ENCODE results near the gene KRT3.

The KRT3 gene

DNA sequence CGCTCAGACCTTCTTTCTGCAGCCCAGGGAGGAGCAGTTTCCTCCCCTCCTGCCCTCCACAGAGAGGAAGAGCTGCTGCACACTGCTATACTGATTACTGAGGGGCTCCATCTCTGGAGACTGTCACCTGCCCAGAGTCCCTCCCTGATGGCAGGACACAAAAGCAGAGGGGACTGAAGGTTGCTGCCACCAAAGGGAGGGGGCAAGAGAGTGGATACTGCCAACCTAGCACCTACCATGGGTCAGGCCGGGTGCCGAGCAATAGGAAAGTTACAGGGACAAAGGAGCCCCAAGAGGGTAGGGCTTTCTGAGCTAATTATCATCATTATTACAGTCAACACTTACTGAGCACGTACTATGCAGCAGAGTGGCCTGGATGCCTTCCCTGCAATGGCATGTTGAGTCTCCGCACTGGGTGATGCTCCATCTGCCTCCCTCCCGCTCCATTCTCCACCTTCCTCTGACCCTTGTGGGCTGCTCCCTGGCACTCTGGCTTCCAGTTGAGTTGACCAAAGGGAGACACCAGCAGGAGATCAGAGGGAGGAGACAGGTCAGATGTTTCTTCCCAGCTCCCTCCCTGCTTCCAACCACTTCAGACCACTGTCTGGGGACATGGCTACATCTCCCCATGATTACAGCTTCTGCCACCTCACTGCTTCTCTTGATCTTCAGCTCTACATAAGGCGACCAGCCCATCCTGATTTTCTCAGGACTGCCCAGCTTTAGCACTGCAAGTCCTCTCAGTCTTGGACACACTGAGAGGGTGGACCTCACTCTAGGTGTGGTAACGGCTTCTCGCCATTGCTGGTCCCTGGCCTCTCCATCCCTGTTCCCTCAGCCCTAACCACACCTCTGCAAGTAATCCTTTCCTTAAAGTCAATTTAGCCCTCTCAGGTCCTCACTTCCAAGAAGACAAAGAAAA, 40.8 kb upstream of the KRT3 start:
- no peak overlapping the region for H3K4me3 ChIP-seq (ENCODE audit: low read depth, low read length)
- H3K36me3 ChIP-seq (ENCODE audit: control insufficient read depth in 2 of 2, insufficient read depth in 1 of 2, low read length in 2 of 2): no peaks in the 10 kb centered on the region
- no peak overlapping the region for H3K27ac ChIP-seq (ENCODE audit: extremely low read depth, low read depth, low read length)
- no peaks in the 10 kb centered on the region for H3K4me1 ChIP-seq (ENCODE audit: control insufficient read depth, insufficient read depth, low read length)
- ChIA-PET CTCF (interaction anchor here (1.4 to 2.2 kb wide), 2 partner anchors 29 to 34 kb away, joined by 3 to 6 read pairs; no protein-coding TSS in a partner anchor), POLR2A (no interaction called here)
- no peaks in the 10 kb centered on the region for H3K9me3 ChIP-seq (ENCODE audit: control insufficient read depth, insufficient read depth, low read depth, low read length)
- TF ChIP-seq ZNF629 (tag by site-specific recombination; IDR thresholded peaks at IDR 0.05) (no peak), ZNF585B (tag by site-specific recombination; IDR thresholded peaks at IDR 0.05) (no peak), ZIC2 (tag by site-specific recombination; IDR thresholded peaks at IDR 0.05) (peak; percentile 22; the same call in 1 of the 2 replicates), ZNF37A (tag by site-specific recombination; IDR thresholded peaks at IDR 0.05) (no peak)
- TF ChIP-seq, protein P1, sequence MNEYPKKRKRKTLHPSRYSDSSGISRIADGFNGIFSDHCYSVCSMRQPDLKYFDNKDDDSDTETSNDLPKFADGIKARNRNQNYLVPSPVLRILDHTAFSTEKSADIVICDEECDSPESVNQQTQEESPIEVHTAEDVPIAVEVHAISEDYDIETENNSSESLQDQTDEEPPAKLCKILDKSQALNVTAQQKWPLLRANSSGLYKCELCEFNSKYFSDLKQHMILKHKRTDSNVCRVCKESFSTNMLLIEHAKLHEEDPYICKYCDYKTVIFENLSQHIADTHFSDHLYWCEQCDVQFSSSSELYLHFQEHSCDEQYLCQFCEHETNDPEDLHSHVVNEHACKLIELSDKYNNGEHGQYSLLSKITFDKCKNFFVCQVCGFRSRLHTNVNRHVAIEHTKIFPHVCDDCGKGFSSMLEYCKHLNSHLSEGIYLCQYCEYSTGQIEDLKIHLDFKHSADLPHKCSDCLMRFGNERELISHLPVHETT (tag by site-specific recombination; IDR thresholded peaks at IDR 0.05): no peak

DNA sequence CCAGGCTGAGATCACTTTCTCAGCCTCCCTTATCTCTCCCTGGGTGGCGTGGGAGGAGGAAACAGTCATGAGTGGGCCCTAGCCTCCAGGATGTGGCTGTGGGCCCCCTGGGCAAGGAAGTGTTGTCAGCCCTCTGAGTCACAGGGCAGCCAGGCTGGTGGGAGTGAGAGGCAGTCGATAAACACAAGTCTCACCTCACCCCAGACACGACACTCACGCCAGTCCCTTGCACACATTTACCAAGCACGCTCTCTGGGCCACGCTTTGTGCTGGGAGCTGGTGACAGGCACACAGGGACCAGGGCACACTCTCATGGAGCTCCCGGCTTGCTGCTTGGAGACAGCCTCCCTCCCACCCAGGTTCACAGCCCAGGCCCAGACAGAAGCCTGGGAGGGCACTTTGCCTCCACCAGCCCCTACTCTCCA, 40.1 kb upstream of the KRT3 start:
- CTCF ChIA-PET: interaction anchor here (1.4 kb wide), 1 partner anchor 35 kb away, joined by 3 read pairs; no protein-coding TSS in a partner anchor
- H3K36me3 ChIP-seq (ENCODE audit: control insufficient read depth in 2 of 2, insufficient read depth in 1 of 2, low read length in 2 of 2): no peaks in the 10 kb centered on the region
- H3K9me3 ChIP-seq (ENCODE audit: control insufficient read depth, insufficient read depth, low read depth, low read length): no peaks in the 10 kb centered on the region

DNA sequence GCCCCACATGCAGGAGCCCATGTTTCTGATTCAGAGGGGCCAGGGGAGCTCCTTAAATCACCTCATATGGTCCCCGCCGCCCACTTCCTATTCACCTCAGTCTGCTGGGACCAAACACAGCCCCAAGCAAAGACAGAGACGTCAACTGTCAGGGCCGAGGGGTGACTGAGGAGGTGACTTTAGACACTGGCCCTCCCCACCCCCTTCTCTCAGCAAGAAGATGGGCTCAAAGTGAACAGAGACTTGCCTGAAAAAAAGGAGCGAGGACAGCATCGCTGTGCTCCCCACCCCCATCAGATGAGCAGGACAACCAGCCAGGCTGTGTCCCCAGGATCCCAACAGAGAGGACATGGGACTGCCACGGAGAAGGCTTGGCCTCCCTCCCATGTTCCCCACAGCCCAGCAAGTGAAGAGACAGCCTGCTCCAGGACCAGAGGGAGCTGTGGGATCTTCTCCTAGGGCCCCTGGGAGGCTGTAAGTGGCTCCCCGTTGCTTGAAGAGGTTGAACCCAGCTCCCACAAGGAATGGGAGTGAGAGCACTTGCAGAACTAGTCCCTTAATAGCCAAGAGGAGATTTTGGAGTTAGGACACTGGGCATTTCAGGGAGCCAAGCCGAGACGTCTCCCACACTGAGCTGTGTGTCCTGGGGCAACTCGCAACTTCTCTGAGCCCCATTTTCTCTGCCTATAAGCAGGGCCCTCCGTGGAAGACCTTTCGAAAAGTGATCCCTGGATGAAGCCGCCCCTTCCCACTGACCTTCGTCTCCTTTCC, 39.5 kb upstream of the KRT3 start:
- no peak overlapping the region for H3K4me3 ChIP-seq (ENCODE audit: low read depth, low read length)
- no peaks in the 10 kb centered on the region for H3K4me1 ChIP-seq (ENCODE audit: control insufficient read depth, insufficient read depth, low read length)
- H3K9me3 ChIP-seq (ENCODE audit: control insufficient read depth, insufficient read depth, low read depth, low read length): no peaks in the 10 kb centered on the region
- H3K36me3 ChIP-seq (ENCODE audit: control insufficient read depth in 2 of 2, insufficient read depth in 1 of 2, low read length in 2 of 2): no peaks in the 10 kb centered on the region
- ChIA-PET POLR2A (no interaction called here), CTCF (no interaction called here)
- TF ChIP-seq, protein P2, sequence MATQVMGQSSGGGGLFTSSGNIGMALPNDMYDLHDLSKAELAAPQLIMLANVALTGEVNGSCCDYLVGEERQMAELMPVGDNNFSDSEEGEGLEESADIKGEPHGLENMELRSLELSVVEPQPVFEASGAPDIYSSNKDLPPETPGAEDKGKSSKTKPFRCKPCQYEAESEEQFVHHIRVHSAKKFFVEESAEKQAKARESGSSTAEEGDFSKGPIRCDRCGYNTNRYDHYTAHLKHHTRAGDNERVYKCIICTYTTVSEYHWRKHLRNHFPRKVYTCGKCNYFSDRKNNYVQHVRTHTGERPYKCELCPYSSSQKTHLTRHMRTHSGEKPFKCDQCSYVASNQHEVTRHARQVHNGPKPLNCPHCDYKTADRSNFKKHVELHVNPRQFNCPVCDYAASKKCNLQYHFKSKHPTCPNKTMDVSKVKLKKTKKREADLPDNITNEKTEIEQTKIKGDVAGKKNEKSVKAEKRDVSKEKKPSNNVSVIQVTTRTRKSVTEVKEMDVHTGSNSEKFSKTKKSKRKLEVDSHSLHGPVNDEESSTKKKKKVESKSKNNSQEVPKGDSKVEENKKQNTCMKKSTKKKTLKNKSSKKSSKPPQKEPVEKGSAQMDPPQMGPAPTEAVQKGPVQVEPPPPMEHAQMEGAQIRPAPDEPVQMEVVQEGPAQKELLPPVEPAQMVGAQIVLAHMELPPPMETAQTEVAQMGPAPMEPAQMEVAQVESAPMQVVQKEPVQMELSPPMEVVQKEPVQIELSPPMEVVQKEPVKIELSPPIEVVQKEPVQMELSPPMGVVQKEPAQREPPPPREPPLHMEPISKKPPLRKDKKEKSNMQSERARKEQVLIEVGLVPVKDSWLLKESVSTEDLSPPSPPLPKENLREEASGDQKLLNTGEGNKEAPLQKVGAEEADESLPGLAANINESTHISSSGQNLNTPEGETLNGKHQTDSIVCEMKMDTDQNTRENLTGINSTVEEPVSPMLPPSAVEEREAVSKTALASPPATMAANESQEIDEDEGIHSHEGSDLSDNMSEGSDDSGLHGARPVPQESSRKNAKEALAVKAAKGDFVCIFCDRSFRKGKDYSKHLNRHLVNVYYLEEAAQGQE (tag by site-specific recombination; IDR thresholded peaks at IDR 0.05): no peak
- peak; percentile 90 for TF ChIP-seq ZIC2 (tag by site-specific recombination; IDR thresholded peaks at IDR 0.05)
- H3K27ac ChIP-seq (ENCODE audit: extremely low read depth, low read depth, low read length): no peak overlapping the region

More for the DNA sequence above, 40.1 kb upstream of the KRT3 start:
- H3K27ac ChIP-seq (ENCODE audit: extremely low read depth, low read depth, low read length): no peak overlapping the region
- no peaks in the 10 kb centered on the region for H3K4me1 ChIP-seq (ENCODE audit: control insufficient read depth, insufficient read depth, low read length)
- POLR2A ChIA-PET: no interaction called here
- no peak for TF ChIP-seq KLF1 (tag by site-specific recombination; IDR thresholded peaks at IDR 0.05)
- TF ChIP-seq EGR2 (tag by site-specific recombination; IDR thresholded peaks at IDR 0.05; ENCODE audit: low read depth): peak; percentile 99
- no peak for TF ChIP-seq ZEB2 (tag by site-specific recombination; IDR thresholded peaks at IDR 0.05)
- TF ChIP-seq, protein P1 (tag by site-specific recombination; IDR thresholded peaks at IDR 0.05): no peak
- TF ChIP-seq ZFHX2 (tag by site-specific recombination; conservative IDR thresholded peaks at IDR 0.05): peak; percentile 99
- TF ChIP-seq, protein P3, sequence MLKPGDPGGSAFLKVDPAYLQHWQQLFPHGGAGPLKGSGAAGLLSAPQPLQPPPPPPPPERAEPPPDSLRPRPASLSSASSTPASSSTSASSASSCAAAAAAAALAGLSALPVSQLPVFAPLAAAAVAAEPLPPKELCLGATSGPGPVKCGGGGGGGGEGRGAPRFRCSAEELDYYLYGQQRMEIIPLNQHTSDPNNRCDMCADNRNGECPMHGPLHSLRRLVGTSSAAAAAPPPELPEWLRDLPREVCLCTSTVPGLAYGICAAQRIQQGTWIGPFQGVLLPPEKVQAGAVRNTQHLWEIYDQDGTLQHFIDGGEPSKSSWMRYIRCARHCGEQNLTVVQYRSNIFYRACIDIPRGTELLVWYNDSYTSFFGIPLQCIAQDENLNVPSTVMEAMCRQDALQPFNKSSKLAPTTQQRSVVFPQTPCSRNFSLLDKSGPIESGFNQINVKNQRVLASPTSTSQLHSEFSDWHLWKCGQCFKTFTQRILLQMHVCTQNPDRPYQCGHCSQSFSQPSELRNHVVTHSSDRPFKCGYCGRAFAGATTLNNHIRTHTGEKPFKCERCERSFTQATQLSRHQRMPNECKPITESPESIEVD (tag by site-specific recombination; IDR thresholded peaks at IDR 0.05): no peak
- TF ChIP-seq ZNF792 (tag by site-specific recombination; IDR thresholded peaks at IDR 0.05): no peak
- TF ChIP-seq GLIS2 (tag by site-specific recombination; IDR thresholded peaks at IDR 0.05): 0 out of 2 replicates have a peak, but pooled peaks have one; percentile 24
- H3K4me3 ChIP-seq (ENCODE audit: low read depth, low read length): no peak overlapping the region
